Activated naive CD8-positive, alpha-beta T cell treated with anti-CD3 and anti-CD28 coated beads for 36 hours (primary cell): ENCODE measurements around the gene TAS2R43. TPM values are rescaled to one million over a fixed set of nuclear protein-coding genes. Genes with fewer than 3 reads are reported as not detected.

Experiments used
- total RNA-seq, 2 experiments: library from RNA; stranded (reverse); gene quantifications; one replicate each; pipeline ENCODE4 v1.2.3, GENCODE V29; 2021

The TAS2R43 gene
- total RNA-seq, 2 experiments from 2014 or later, result 0.29 to 0.36 TPM

Other genes with a start within 250 kb of the TAS2R43 start
- gene PRR4, start 242.8 kb downstream of the TAS2R43 start, total RNA-seq, result 1 to 10 TPM; 1.3 to 1.4 TPM
- gene PRH1, start 208.1 kb downstream of the TAS2R43 start, total RNA-seq, result 1 to 10 TPM; 6.3 to 7.3 TPM
- under 1 TPM; 0.12 to 0.16 TPM for gene TAS2R13, start 182.8 kb downstream of the TAS2R43 start, total RNA-seq
- not detected for gene PRH2, start 163.1 kb downstream of the TAS2R43 start, total RNA-seq
- gene TAS2R14, start 153.1 kb downstream of the TAS2R43 start, total RNA-seq, result under 1 TPM; 0.64 to 0.68 TPM
- under 1 TPM; 0.36 to 0.37 TPM for gene TAS2R50, start 105.4 kb downstream of the TAS2R43 start, total RNA-seq
- gene TAS2R20, start 94.0 kb downstream of the TAS2R43 start, total RNA-seq, result under 1 TPM; 0.21 to 0.30 TPM
- gene TAS2R19, start 69.7 kb downstream of the TAS2R43 start, total RNA-seq, result under 1 TPM; 0.50 to 0.89 TPM
- under 1 TPM; 0.58 to 0.86 TPM for gene TAS2R31, start 60.9 kb downstream of the TAS2R43 start, total RNA-seq
- under 1 TPM; 0.39 to 0.48 TPM for gene TAS2R46, start 30.0 kb downstream of the TAS2R43 start, total RNA-seq
- under 1 TPM; 0.86 to 0.97 TPM for gene TAS2R30, start 42.3 kb upstream of the TAS2R43 start, total RNA-seq
- gene SMIM10L1, start 78.9 kb upstream of the TAS2R43 start, total RNA-seq, result 1 to 10 TPM; 8.7 to 9.0 TPM
- not detected for gene TAS2R42, start 94.6 kb upstream of the TAS2R43 start, total RNA-seq
- not detected for gene PRB3, start 177.4 kb upstream of the TAS2R43 start, total RNA-seq
- gene PRB4, start 218.1 kb upstream of the TAS2R43 start, total RNA-seq, result not detected